Ramos (cell line): ENCODE results near the gene NFIA.

Experiments used
- in situ Hi-C: fragments of 300-500 bp; cut with MboI; formaldehyde crosslinking; loops from one replicate; pipeline ENCODE4 v1.14.3; 2022; ENCODE audit warnings: low sequenced_read_pairs; ENCODE audit not compliant: unreplicated experiment

The NFIA gene

GRCh38 chr1:61171346-61171745, 89.0 kb downstream of the NFIA start:
- in situ Hi-C loops, result no loop called here

GRCh38 chr1:61171974-61172373, 89.6 kb downstream of the NFIA start:
- in situ Hi-C loops, result no loop called here

- in situ Hi-C loops, result no loop called here
Observed at GRCh38 chr1:61173118-61173517, 90.8 kb downstream of the NFIA start.

- in situ Hi-C loops, result no loop called here
Observed at GRCh38 chr1:61174060-61174795, 91.9 kb downstream of the NFIA start.

- in situ Hi-C loops, result no loop called here
Observed at GRCh38 chr1:61175976-61176375, 93.6 kb downstream of the NFIA start.

- in situ Hi-C loops, result no loop called here
Observed at GRCh38 chr1:61181067-61182038, 99.0 kb downstream of the NFIA start.

GRCh38 chr1:61182049-61182448, 99.7 kb downstream of the NFIA start:
- in situ Hi-C loops, result no loop called here

GRCh38 chr1:61182480-61182879, 100.1 kb downstream of the NFIA start:
- in situ Hi-C loops, result no loop called here

- in situ Hi-C loops, result no loop called here
Observed at GRCh38 chr1:61183471-61184039, 101.2 kb downstream of the NFIA start.

- in situ Hi-C loops, result no loop called here
Observed at GRCh38 chr1:61184040-61184713, 101.8 kb downstream of the NFIA start.

- in situ Hi-C loops, result no loop called here
Observed at GRCh38 chr1:61184714-61185106, 102.3 kb downstream of the NFIA start.

GRCh38 chr1:61186753-61187152, 104.4 kb downstream of the NFIA start:
- in situ Hi-C loops, result no loop called here

GRCh38 chr1:61187352-61188086, 105.2 kb downstream of the NFIA start:
- in situ Hi-C loops, result no loop called here

- in situ Hi-C loops, result no loop called here
Observed at GRCh38 chr1:61190153-61190552, 107.8 kb downstream of the NFIA start.

GRCh38 chr1:61190618-61191432, 108.5 kb downstream of the NFIA start:
- in situ Hi-C loops, result no loop called here

GRCh38 chr1:61191433-61191720, 109.0 kb downstream of the NFIA start:
- in situ Hi-C loops, result no loop called here

- in situ Hi-C loops, result no loop called here
Observed at GRCh38 chr1:61192663-61193330, 110.4 kb downstream of the NFIA start.

GRCh38 chr1:61193808-61194207, 111.4 kb downstream of the NFIA start:
- in situ Hi-C loops, result no loop called here

GRCh38 chr1:61198554-61198953, 116.2 kb downstream of the NFIA start:
- in situ Hi-C loops, result no loop called here
